K562 (cell line): Measurements from ENCODE around the gene ATXN7.

Source experiments
- CHD2 ChIP-seq: IDR thresholded peaks from 2 replicates; pipeline ENCODE4 v1.6.1; 2011; ENCODE audit warnings: low read depth, low read length
- DPF2 ChIP-seq: fragments of 450-650 bp; IDR thresholded peaks from 2 replicates; pipeline ENCODE4 v1.6.1; 2016
- ELF1 ChIP-seq: fragments of 200-800 bp; sonication (Bioruptor generic); IDR thresholded peaks from 2 replicates; pipeline ENCODE4 v1.6.1; 2016; ENCODE audit warnings: missing genetic modification characterization, missing compliant biosample characterization
- GABPA ChIP-seq: fragments of 200-800 bp; sonication (Bioruptor generic); conservative IDR thresholded peaks from 2 replicates; pipeline ENCODE4 v1.6.1; 2016; ENCODE audit warnings: low read depth, missing genetic modification characterization, missing compliant biosample characterization

DNA sequence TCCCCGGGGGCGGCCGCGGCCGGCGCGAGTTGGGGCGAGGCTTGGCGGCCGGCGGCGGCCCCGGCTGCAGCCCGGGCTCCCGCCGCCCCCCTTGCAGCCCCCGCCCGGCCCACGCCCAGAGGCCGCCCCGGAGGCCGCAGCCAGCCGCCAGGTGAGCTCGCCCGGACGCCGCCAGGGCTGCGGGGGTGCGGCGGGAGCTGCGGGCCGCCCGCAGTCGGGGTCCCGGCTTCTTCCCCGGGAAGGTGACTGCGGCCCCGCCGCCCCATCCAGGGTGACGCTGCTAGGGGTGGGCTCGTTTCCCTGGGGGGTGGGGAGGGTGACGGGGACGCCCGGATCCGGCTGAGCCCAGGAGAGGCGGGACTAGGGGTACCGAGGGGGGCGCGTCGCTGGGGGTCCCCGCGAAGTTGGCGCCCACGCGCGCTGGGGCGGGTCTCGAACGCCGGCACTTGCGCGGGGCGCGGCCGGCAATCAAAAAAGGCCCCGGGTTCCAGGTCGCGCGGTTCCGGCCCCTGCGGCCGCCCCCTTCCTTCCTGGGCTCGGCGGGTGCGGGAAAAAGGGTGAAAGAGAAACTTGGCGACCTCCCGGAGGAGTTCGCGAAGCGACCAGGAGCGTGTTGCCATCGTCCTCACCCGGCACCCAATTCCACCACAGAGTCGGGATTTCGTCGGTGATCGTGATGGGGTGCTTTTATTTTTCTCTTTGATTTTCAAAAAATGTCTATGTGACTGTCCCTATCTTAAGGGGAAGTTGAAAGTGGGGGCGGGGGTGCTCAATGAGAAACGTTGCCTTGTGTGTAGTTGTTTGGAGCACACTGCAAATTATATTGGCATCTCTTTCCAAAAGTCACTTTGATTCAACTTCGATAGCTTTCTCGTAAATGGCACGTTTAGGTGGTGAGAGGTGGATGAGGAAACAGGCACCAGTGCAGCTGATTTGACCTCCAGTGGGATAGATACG is 619 bp downstream of the ATXN7 start:
- no peak for TF ChIP-seq CHD2
- no peak for TF ChIP-seq GABPA (tag)
- no peak for TF ChIP-seq DPF2
- TF ChIP-seq ELF1: no peak
